ENCODE results near the gene SLC5A2. TPM values are rescaled to one million over a fixed set of nuclear protein-coding genes. Genes with fewer than 3 reads are reported as not detected.

The SLC5A2 gene
- total and polyA plus RNA-seq, 4 experiments from 2014 or later, result 0.12 to 4.5 (median 2.8) TPM

DNA sequence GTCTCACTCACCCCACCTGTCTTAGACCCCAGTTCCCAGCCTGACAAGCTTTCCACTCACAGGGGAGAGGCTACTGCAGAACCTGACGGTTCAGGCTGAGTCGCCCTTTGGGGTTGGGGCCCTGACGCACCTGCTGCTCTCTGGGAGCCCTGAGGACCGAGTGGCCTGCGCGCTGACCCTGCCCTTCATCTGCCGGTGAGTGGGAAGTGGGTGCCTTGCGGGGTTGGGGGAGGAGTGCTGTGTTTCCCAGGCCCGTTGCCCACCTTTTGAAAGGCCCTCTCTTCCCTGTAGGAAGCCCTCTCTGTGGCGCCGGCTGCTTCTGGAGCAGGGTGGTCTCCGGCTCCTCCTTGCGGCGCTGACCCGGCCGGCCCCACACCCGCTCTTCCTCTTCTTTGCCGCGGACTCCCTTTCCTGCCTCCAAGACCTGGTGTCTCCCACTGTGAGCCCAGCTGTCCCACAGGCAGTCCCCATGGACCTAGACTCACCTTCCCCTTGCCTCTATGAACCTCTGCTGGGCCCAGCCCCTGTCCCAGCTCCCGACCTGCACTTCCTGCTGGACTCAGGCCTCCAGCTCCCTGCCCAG lies 17.0 kb upstream of the SLC5A2 start:
- Histone ChIP-seq H3K27me3 (ENCODE audit: insufficient read depth, low read length) (no peaks in the 10 kb centered on the region), H3K27ac (ENCODE audit: low read depth, low read length) (no peak overlapping the region), H3K4me3 (ENCODE audit: low read length in 2 of 2) (no peak overlapping the region), H3K9me3 (ENCODE audit: control insufficient read depth in 1 of 2, low read length in 2 of 2) (no peaks in the 10 kb centered on the region), H3K36me3 (ENCODE audit: insufficient read depth, low read length) (peaks cover 4% of the 10 kb centered on the region), H3K4me1 (ENCODE audit: insufficient read depth, low read length) (peaks cover 27% of the 10 kb centered on the region)
- Mint-ChIP-seq H3K4me3 (no peak overlapping the region), H3K4me1 (peaks cover 15 to 28% (median 19%) of the 10 kb centered on the region in 4 donors), H3K9me3 (no peaks in the 10 kb centered on the region), H3K36me3 (peaks cover 21 to 26% of the 10 kb centered on the region in 2 donors), H3K27ac (peak overlapping the region in 1 of 7 donors; percentile 68), H3K27me3 (no peaks in the 10 kb centered on the region)
- ChIA-PET POLR2A (ENCODE audit: partially characterized antibody) (interaction anchor here (1.4 kb wide), 1 partner anchor 42 kb away, joined by 4 read pairs; the partner anchor contains the start of gene RUSF1), CTCF (ENCODE audit: partially characterized antibody) (no interaction called here)
- no peak for DNase-seq
- intact Hi-C loops (cut with micrococcal nuclease), result no loop called here

- no peak overlapping the region for H3K27ac ChIP-seq (ENCODE audit: low read depth, low read length)
- no peak overlapping the region for H3K4me3 ChIP-seq (ENCODE audit: low read length in 2 of 2)
- peak overlapping the region in 1 of 7 donors; percentile 85 for H3K27ac Mint-ChIP-seq
- CTCF ChIA-PET (ENCODE audit: partially characterized antibody), result no interaction called here
- intact Hi-C loops (cut with micrococcal nuclease), result no loop called here
- POLR2A ChIA-PET (ENCODE audit: partially characterized antibody), result interaction anchor here (1.4 kb wide), 1 partner anchor 41 kb away, joined by 4 read pairs; the partner anchor contains the start of gene RUSF1
- H3K27me3 ChIP-seq (ENCODE audit: insufficient read depth, low read length), result no peaks in the 10 kb centered on the region
- H3K9me3 ChIP-seq (ENCODE audit: control insufficient read depth in 1 of 2, low read length in 2 of 2), result no peaks in the 10 kb centered on the region
- peaks cover 25% of the 10 kb centered on the region for H3K4me1 ChIP-seq (ENCODE audit: insufficient read depth, low read length)
- H3K9me3 Mint-ChIP-seq, result no peaks in the 10 kb centered on the region
- DNase-seq, result no peak
- peaks cover 4% of the 10 kb centered on the region for H3K36me3 ChIP-seq (ENCODE audit: insufficient read depth, low read length)
- H3K4me1 Mint-ChIP-seq, result peaks cover 11 to 28% (median 17%) of the 10 kb centered on the region in 4 donors
- no peaks in the 10 kb centered on the region for H3K27me3 Mint-ChIP-seq
- H3K4me3 Mint-ChIP-seq, result no peak overlapping the region
- H3K36me3 Mint-ChIP-seq, result peaks cover 21 to 26% of the 10 kb centered on the region in 2 donors
Observed at GRCh38 chr16:31466381-31466841, 16.5 kb upstream of the SLC5A2 start.

DNA sequence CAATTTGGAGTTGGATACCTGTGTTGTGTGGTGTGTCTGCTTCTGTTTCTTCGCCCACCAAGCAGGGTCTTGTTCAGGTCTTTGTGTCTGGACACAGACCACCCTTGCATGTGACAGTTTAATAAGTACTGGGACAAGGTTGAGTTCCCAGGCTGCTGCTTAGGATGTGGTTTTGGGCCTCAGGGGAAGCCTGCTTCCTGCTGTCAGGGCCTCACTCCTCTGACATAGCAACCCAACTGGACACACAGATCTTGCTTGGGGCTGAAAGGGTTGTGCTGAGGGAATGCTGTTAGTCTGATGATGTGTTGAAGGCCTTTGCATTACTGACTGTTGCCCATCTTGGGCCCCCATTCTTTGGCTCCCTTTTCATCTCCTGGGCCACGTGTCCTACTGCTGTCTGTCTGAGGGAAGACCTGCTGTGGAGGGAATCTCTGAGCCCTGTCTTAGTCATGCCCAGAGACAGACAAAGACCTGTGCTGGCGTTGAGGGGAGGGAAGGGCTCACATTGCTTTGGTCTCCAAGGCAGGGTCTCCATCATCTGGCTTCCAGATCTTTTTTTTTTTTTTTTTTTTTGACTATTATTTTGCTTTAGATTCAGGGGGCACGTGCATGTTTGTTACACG lies 15.7 kb upstream of the SLC5A2 start:
- H3K4me3 Mint-ChIP-seq, result peak overlapping the region in 1 of 8 donors; percentile 46
- H3K27me3 Mint-ChIP-seq, result no peaks in the 10 kb centered on the region
- Histone ChIP-seq H3K27me3 (ENCODE audit: insufficient read depth, low read length) (no peaks in the 10 kb centered on the region), H3K4me1 (ENCODE audit: insufficient read depth, low read length) (peaks cover 31% of the 10 kb centered on the region), H3K27ac (ENCODE audit: low read depth, low read length) (no peak overlapping the region), H3K9me3 (ENCODE audit: control insufficient read depth in 1 of 2, low read length in 2 of 2) (no peaks in the 10 kb centered on the region), H3K4me3 (ENCODE audit: low read length in 2 of 2) (no peak overlapping the region), H3K36me3 (ENCODE audit: insufficient read depth, low read length) (peaks cover 4% of the 10 kb centered on the region)
- DNase-seq, result no peak
- peaks cover 12 to 28% (median 17%) of the 10 kb centered on the region in 4 donors for H3K4me1 Mint-ChIP-seq
- peaks cover 21 to 26% of the 10 kb centered on the region in 2 donors for H3K36me3 Mint-ChIP-seq
- CTCF ChIA-PET (ENCODE audit: partially characterized antibody), result no interaction called here
- intact Hi-C loops (cut with micrococcal nuclease), result no loop called here
- POLR2A ChIA-PET (ENCODE audit: partially characterized antibody), result no interaction called here
- peak overlapping the region in 4 of 7 donors; percentile 37 to 85 (median 67) for H3K27ac Mint-ChIP-seq
- no peaks in the 10 kb centered on the region for H3K9me3 Mint-ChIP-seq

- H3K27me3 ChIP-seq (ENCODE audit: insufficient read depth, low read length), result no peaks in the 10 kb centered on the region
- no peaks in the 10 kb centered on the region for H3K9me3 ChIP-seq (ENCODE audit: control insufficient read depth in 1 of 2, low read length in 2 of 2)
- no peak overlapping the region for H3K27ac ChIP-seq (ENCODE audit: low read depth, low read length)
- peaks cover 37% of the 10 kb centered on the region for H3K4me1 ChIP-seq (ENCODE audit: insufficient read depth, low read length)
- H3K36me3 Mint-ChIP-seq, result peaks cover 19 to 22% of the 10 kb centered on the region in 2 donors
- no peaks in the 10 kb centered on the region for H3K9me3 Mint-ChIP-seq
- H3K27me3 Mint-ChIP-seq, result peaks cover 0 to 5% of the 10 kb centered on the region in 2 donors
- H3K4me3 ChIP-seq (ENCODE audit: low read length in 2 of 2), result no peak overlapping the region
- no peak for DNase-seq
- no peak overlapping the region for H3K4me3 Mint-ChIP-seq
- peaks cover 4% of the 10 kb centered on the region for H3K36me3 ChIP-seq (ENCODE audit: insufficient read depth, low read length)
- intact Hi-C loops (cut with micrococcal nuclease), result no loop called here
- ChIA-PET CTCF (ENCODE audit: partially characterized antibody) (no interaction called here), POLR2A (ENCODE audit: partially characterized antibody) (interaction anchor here (1.0 to 1.6 kb wide), 3 partner anchors 9 to 245 kb away, joined by 3 to 5 read pairs (median 3); partner anchors contain the start of gene RUSF1)
- peak overlapping the region in 2 of 7 donors; percentile 47 to 82 for H3K27ac Mint-ChIP-seq
- H3K4me1 Mint-ChIP-seq, result peaks cover 18 to 30% (median 20%) of the 10 kb centered on the region in 4 donors
Observed at GRCh38 chr16:31467858-31468257, 15.1 kb upstream of the SLC5A2 start.

GRCh38 chr16:31470615-31471014 lies 12.3 kb upstream of the SLC5A2 start:
- Histone ChIP-seq H3K27me3 (ENCODE audit: insufficient read depth, low read length) (no peaks in the 10 kb centered on the region), H3K4me3 (ENCODE audit: low read length in 2 of 2) (no peak overlapping the region), H3K36me3 (ENCODE audit: insufficient read depth, low read length) (peaks cover 2% of the 10 kb centered on the region), H3K27ac (ENCODE audit: low read depth, low read length) (no peak overlapping the region), H3K4me1 (ENCODE audit: insufficient read depth, low read length) (peaks cover 37% of the 10 kb centered on the region), H3K9me3 (ENCODE audit: control insufficient read depth in 1 of 2, low read length in 2 of 2) (no peaks in the 10 kb centered on the region)
- H3K9me3 Mint-ChIP-seq, result no peaks in the 10 kb centered on the region
- H3K36me3 Mint-ChIP-seq, result peaks cover 2 to 7% of the 10 kb centered on the region in 2 donors
- intact Hi-C loops (cut with micrococcal nuclease), result no loop called here
- peaks cover 0 to 13% of the 10 kb centered on the region in 2 donors for H3K27me3 Mint-ChIP-seq
- DNase-seq, result no peak
- POLR2A ChIA-PET (ENCODE audit: partially characterized antibody), result interaction anchor here (1.6 kb wide), 1 partner anchor 17 kb away, joined by 5 read pairs; no protein-coding TSS in a partner anchor
- H3K4me1 Mint-ChIP-seq, result peaks cover 18 to 32% (median 24%) of the 10 kb centered on the region in 4 donors
- no peak overlapping the region for H3K4me3 Mint-ChIP-seq
- CTCF ChIA-PET (ENCODE audit: partially characterized antibody), result interaction anchor here (3.9 kb wide), 1 partner anchor 10 kb away, joined by 18 read pairs; no protein-coding TSS in a partner anchor
- H3K27ac Mint-ChIP-seq, result peak overlapping the region in 1 of 7 donors; percentile 30

DNA sequence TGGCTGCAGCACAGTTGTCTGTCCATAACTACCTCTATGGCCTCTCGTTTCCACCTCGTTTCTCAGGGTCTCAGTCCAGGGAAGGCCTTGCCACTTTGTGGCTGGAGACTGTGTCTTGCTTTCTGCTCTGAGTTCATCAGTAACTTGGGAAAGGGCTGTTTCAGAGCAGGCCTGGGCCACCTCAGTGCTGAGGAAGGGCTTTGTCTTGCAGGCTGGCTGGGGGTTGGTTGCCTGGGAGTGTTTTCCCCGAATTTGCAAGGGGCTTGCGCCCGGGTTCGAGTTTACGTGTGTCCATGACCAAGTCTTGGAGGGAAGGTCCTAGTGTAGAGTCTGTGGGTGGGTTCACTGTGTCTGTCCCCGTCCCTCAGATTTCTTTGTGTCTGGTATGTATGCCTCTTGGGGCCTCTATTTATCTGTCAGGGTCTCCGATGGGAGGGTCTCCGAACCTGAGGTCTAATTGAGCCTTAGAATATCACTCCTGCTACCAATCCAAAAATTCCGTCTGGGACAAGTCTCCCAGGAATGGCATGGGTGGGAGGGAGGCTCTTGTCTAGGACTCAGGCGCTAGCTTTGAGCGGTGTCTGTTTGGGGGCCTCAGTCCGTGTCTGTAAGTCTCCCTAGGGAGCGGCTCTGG lies 11.6 kb upstream of the SLC5A2 start:
- no peak for DNase-seq
- no peaks in the 10 kb centered on the region for H3K9me3 ChIP-seq (ENCODE audit: control insufficient read depth in 1 of 2, low read length in 2 of 2)
- H3K27ac ChIP-seq (ENCODE audit: low read depth, low read length), result no peak overlapping the region
- H3K36me3 Mint-ChIP-seq, result peaks cover 0 to 7% of the 10 kb centered on the region in 2 donors
- peak overlapping the region in 6 of 8 donors; percentile 20 to 69 (median 39) for H3K4me3 Mint-ChIP-seq
- peaks cover 38% of the 10 kb centered on the region for H3K4me1 ChIP-seq (ENCODE audit: insufficient read depth, low read length)
- CTCF ChIA-PET (ENCODE audit: partially characterized antibody), result interaction anchor here (3.9 kb wide), 1 partner anchor 11 kb away, joined by 18 read pairs; no protein-coding TSS in a partner anchor
- peak overlapping the region in 2 of 7 donors; percentile 18 to 41 for H3K27ac Mint-ChIP-seq
- H3K27me3 ChIP-seq (ENCODE audit: insufficient read depth, low read length), result no peaks in the 10 kb centered on the region
- H3K9me3 Mint-ChIP-seq, result no peaks in the 10 kb centered on the region
- peaks cover 18 to 35% (median 29%) of the 10 kb centered on the region in 4 donors for H3K4me1 Mint-ChIP-seq
- H3K4me3 ChIP-seq (ENCODE audit: low read length in 2 of 2), result no peak overlapping the region
- POLR2A ChIA-PET (ENCODE audit: partially characterized antibody), result interaction anchor here (1.6 kb wide), 2 partner anchors 11 to 16 kb away, joined by 5 to 7 read pairs; no protein-coding TSS in a partner anchor
- intact Hi-C loops (cut with micrococcal nuclease), result no loop called here
- no peaks in the 10 kb centered on the region for H3K36me3 ChIP-seq (ENCODE audit: insufficient read depth, low read length)
- peaks cover 0 to 13% of the 10 kb centered on the region in 2 donors for H3K27me3 Mint-ChIP-seq
